WTC11 (cell line): ENCODE measurements around the gene CD6. TPM values are rescaled to one million over a fixed set of nuclear protein-coding genes. Genes with fewer than 3 reads are reported as not detected.
A peak's percentile ranks its signal among the peaks of the same experiment; 100 is the strongest.

Source experiments
- ATAC-seq: fragments of 200-7000 bp; cut with Tn5 transposase; 2 replicates; pipeline ENCODE4 v1.10.0; 2021; ENCODE audit warnings: mild to moderate bottlenecking, moderate library complexity
- CTCF ChIA-PET: fragments of 300-600 bp; sonication (Branson Sonifier 250); formaldehyde crosslinking; loops from one replicate; lab custom pipeline; 2021; ENCODE audit warnings: antibody characterized with exemption; lab: Charles Lee
- POLR2A ChIA-PET: fragments of 350-600 bp; sonication (Branson Sonifier 250); formaldehyde crosslinking; loops from one replicate; lab custom pipeline; 2021; ENCODE audit warnings: antibody characterized with exemption; lab: Charles Lee
- DNase-seq: peaks from one replicate; pipeline ENCODE4 v3.0.0; 2021; ENCODE audit warnings: low spot score
- H3K27ac Mint-ChIP-seq: 2 replicates; pipeline ENCODE4 v1.8.0; 2021; ENCODE audit warnings: mixed read lengths
- H3K27me3 Mint-ChIP-seq: 2 replicates; pipeline ENCODE4 v1.8.0; 2021; ENCODE audit warnings: low read depth, mild to moderate bottlenecking, moderate library complexity, mixed read lengths
- H3K36me3 Mint-ChIP-seq: 2 replicates; pipeline ENCODE4 v1.8.0; 2021; ENCODE audit warnings: mixed read lengths
- H3K4me1 Mint-ChIP-seq: 2 replicates; pipeline ENCODE4 v1.8.0; 2022; ENCODE audit warnings: mixed read lengths
- H3K4me3 Mint-ChIP-seq: 2 replicates; pipeline ENCODE4 v1.8.0; 2021; ENCODE audit warnings: mild to moderate bottlenecking, moderate library complexity, mixed read lengths
- H3K9me3 Mint-ChIP-seq: 2 replicates; pipeline ENCODE4 v1.8.0; 2021; ENCODE audit warnings: mixed read lengths
- AR ChIP-seq: fragments of 250-450 bp; sonication (Bioruptor Pico); IDR thresholded peaks from 2 replicates; pipeline ENCODE4 v1.9.0; 2021; ENCODE audit warnings: mild to moderate bottlenecking
- CREB1 ChIP-seq: sonication (generic); formaldehyde crosslinking; IDR thresholded peaks from 2 replicates; pipeline ENCODE4 v1.8.0; 2023; ENCODE audit warnings: mild to moderate bottlenecking, missing genetic modification reagents
- CREM ChIP-seq: sonication (generic); formaldehyde crosslinking; IDR thresholded peaks from 2 replicates; pipeline ENCODE4 v1.8.1; 2022; ENCODE audit warnings: mild to moderate bottlenecking, missing genetic modification reagents, moderate library complexity
- E2F5 ChIP-seq: sonication (generic); formaldehyde crosslinking; IDR thresholded peaks from 2 replicates; pipeline ENCODE4 v1.8.1; 2022; ENCODE audit warnings: mild to moderate bottlenecking, moderate library complexity, missing genetic modification reagents
- ESRRA ChIP-seq: sonication (generic); formaldehyde crosslinking; IDR thresholded peaks from 2 replicates; pipeline ENCODE4 v1.8.1; 2022; ENCODE audit warnings: mild to moderate bottlenecking, missing genetic modification reagents, borderline replicate concordance
- GABPB1 ChIP-seq: sonication (generic); formaldehyde crosslinking; IDR thresholded peaks from 2 replicates; pipeline ENCODE4 v1.8.1; 2023; ENCODE audit warnings: mild to moderate bottlenecking, missing genetic modification reagents
- IRF2 ChIP-seq: sonication (generic); formaldehyde crosslinking; IDR thresholded peaks from 2 replicates; pipeline ENCODE4 v1.8.0; 2022; ENCODE audit warnings: low read depth, missing genetic modification reagents, borderline replicate concordance
- NFATC4 ChIP-seq: fragments of 250-450 bp; sonication (Bioruptor Pico); IDR thresholded peaks from 2 replicates; pipeline ENCODE4 v1.9.0; 2021; ENCODE audit warnings: mild to moderate bottlenecking
- NR3C1 ChIP-seq: sonication (generic); formaldehyde crosslinking; conservative IDR thresholded peaks from 2 replicates; pipeline ENCODE4 v1.8.1; 2023; ENCODE audit warnings: low read depth, mild to moderate bottlenecking, missing genetic modification reagents
- RELA ChIP-seq: sonication (generic); formaldehyde crosslinking; IDR thresholded peaks from 2 replicates; pipeline ENCODE4 v1.8.1; 2022; ENCODE audit warnings: missing genetic modification reagents, mild to moderate bottlenecking, borderline replicate concordance
- ZNF121 ChIP-seq: sonication (generic); formaldehyde crosslinking; IDR thresholded peaks from 2 replicates; pipeline ENCODE4 v1.8.0; 2023; ENCODE audit warnings: missing genetic modification reagents
- ZNF263 ChIP-seq: sonication (generic); formaldehyde crosslinking; IDR thresholded peaks from 2 replicates; pipeline ENCODE4 v1.8.1; 2022; ENCODE audit warnings: low read depth, mild to moderate bottlenecking, moderate library complexity, missing genetic modification reagents
- ZNF423 ChIP-seq: fragments of 250-450 bp; sonication (Bioruptor Pico); IDR thresholded peaks from 2 replicates; pipeline ENCODE4 v2.1.2; 2022; ENCODE audit warnings: mild to moderate bottlenecking, moderate library complexity
- ZSCAN18 ChIP-seq: fragments of 250-450 bp; sonication (Bioruptor Pico); IDR thresholded peaks from 2 replicates; pipeline ENCODE4 v2.1.2; 2022; ENCODE audit warnings: mild to moderate bottlenecking, moderate library complexity
- total RNA-seq: library from RNA; stranded (reverse); gene quantifications from 3 replicates; pipeline ENCODE4 v1.2.3, GENCODE V29; 2021
- TF ChIP-seq, protein P1 (sequence below): sonication (generic); formaldehyde crosslinking; IDR thresholded peaks from 2 replicates; pipeline ENCODE4 v1.8.1; 2023; ENCODE audit warnings: mild to moderate bottlenecking, missing genetic modification reagents
- TF ChIP-seq, protein P2 (sequence below): sonication (generic); formaldehyde crosslinking; IDR thresholded peaks from 2 replicates; pipeline ENCODE4 v1.8.1; 2022; ENCODE audit warnings: mild to moderate bottlenecking, missing genetic modification reagents, moderate library complexity, borderline replicate concordance

CD6 gene
- total RNA-seq, 1 experiment from 2014 or later = 1.0 TPM

GRCh38 chr11:60924110-60924905, 47.2 kb upstream of the CD6 start, which contains the start of gene TMEM132A (continued):
- TF ChIP-seq NR3C1 (CRISPR knock-in tag) = no peak
- peak; percentile 79; the same call in 1 of the 2 replicates for TF ChIP-seq CREM (CRISPR knock-in tag)
- no peak for TF ChIP-seq ZSCAN18 (CRISPR knock-in tag)

GRCh38 chr11:60924906-60925853, 46.3 kb upstream of the CD6 start:
- Mint-ChIP-seq H3K27ac (no peak overlapping the region), H3K9me3 (no peaks in the 10 kb centered on the region), H3K4me3 (peak overlapping the region; percentile 88), H3K36me3 (peaks cover 21% of the 10 kb centered on the region), H3K4me1 (peaks cover 20% of the 10 kb centered on the region), H3K27me3 (no peaks in the 10 kb centered on the region; the same call in 1 of the 2 replicates)
- POLR2A ChIA-PET = no interaction called here
- CTCF ChIA-PET = interaction anchor here (0.7 kb wide), 1 partner anchor 125 kb away, joined by 3 read pairs; no protein-coding TSS in a partner anchor
- TF ChIP-seq ZNF121 (CRISPR knock-in tag) (peak; percentile 81), E2F5 (no peak)
- TF ChIP-seq, protein P1, sequence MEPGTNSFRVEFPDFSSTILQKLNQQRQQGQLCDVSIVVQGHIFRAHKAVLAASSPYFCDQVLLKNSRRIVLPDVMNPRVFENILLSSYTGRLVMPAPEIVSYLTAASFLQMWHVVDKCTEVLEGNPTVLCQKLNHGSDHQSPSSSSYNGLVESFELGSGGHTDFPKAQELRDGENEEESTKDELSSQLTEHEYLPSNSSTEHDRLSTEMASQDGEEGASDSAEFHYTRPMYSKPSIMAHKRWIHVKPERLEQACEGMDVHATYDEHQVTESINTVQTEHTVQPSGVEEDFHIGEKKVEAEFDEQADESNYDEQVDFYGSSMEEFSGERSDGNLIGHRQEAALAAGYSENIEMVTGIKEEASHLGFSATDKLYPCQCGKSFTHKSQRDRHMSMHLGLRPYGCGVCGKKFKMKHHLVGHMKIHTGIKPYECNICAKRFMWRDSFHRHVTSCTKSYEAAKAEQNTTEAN = 0 out of 2 replicates have a peak, but pooled peaks have one; percentile 44
- ATAC-seq (peak; percentile 6), DNase-seq (no peak)

GRCh38 chr11:60925868-60926267, 45.6 kb upstream of the CD6 start:
- peaks cover 19% of the 10 kb centered on the region for H3K36me3 Mint-ChIP-seq
- no peak overlapping the region for H3K27ac Mint-ChIP-seq
- peak overlapping the region; percentile 88 for H3K4me3 Mint-ChIP-seq
- ChIA-PET POLR2A (no interaction called here), CTCF (interaction anchor here (2.0 kb wide), 1 partner anchor 10 kb away, joined by 4 read pairs; no protein-coding TSS in a partner anchor)
- H3K27me3 Mint-ChIP-seq = no peaks in the 10 kb centered on the region; the same call in 1 of the 2 replicates
- H3K9me3 Mint-ChIP-seq = no peaks in the 10 kb centered on the region
- ATAC-seq (no peak), DNase-seq (no peak)
- H3K4me1 Mint-ChIP-seq = peaks cover 20% of the 10 kb centered on the region
- TF ChIP-seq GABPB1 (CRISPR knock-in tag) = no peak
- TF ChIP-seq ESRRA (CRISPR knock-in tag) = no peak
- TF ChIP-seq, protein P2, sequence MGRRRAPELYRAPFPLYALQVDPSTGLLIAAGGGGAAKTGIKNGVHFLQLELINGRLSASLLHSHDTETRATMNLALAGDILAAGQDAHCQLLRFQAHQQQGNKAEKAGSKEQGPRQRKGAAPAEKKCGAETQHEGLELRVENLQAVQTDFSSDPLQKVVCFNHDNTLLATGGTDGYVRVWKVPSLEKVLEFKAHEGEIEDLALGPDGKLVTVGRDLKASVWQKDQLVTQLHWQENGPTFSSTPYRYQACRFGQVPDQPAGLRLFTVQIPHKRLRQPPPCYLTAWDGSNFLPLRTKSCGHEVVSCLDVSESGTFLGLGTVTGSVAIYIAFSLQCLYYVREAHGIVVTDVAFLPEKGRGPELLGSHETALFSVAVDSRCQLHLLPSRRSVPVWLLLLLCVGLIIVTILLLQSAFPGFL = no peak
- TF ChIP-seq RELA (CRISPR knock-in tag) = no peak
- TF ChIP-seq NFATC4 (CRISPR knock-in tag) = no peak
- TF ChIP-seq ZNF263 = no peak
- no peak for TF ChIP-seq IRF2
- no peak for TF ChIP-seq ZNF423 (CRISPR knock-in tag)
- no peak for TF ChIP-seq CREB1 (CRISPR knock-in tag)
- no peak for TF ChIP-seq AR (CRISPR knock-in tag)
